GM19397 (cell line): Measurements from ENCODE around the gene ZNF334.
A peak's percentile ranks its signal among the peaks of the same experiment; 100 is the strongest.

Source experiments
- ATAC-seq: cut with Tn5 transposase; IDR thresholded peaks from one replicate; pipeline ENCODE4 v1.9.1; 2021; ENCODE audit warnings: mild to moderate bottlenecking, moderate library complexity; ENCODE audit not compliant: unreplicated experiment

ZNF334 gene

DNA sequence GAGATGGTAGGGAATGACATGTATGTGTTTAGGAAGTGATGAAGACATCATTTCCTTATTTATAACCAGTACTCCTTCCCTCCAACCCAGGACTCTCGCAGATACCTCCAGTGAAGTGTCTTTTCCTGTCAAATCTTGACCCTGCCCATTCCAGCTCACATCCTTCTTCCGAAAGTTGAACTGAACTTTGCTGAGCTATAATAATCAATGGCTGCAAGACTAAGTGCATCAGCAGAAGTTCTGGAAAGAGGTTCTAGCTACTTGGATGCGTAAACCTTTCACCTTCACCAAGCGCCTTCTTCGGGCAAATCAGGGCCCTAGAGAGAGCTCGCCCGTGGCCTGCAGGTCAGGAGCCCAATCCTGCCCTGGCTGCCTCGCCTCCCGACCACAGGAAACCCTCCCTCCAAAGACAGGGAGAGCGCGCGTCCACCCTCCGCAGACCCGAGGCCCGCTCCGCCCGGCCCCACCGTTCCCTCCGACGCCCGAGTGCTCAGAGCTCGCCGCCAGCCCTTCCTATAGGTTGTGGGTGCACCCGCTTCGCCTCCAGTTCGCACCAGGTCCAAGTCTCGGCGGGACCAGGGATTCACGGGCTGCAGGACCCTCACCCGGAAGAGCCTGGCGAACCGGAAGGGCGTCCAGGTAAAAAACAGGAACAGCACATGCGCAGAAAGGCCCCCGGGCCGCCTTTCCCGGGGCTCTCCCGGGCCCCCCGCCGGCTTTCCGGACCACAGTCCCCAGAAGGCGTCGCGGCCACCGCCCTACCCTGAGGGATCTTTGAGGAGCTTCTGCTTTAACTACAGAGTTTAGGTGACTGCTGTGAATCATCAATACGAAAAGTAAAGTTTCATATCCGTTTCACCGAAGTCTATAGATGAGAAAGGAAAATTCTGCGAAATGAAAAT is at the start of gene ZNF334:
Gene ZNF334, minus strand, starts transcription at position 617 of the 902 bp plus-strand sequence. CDS start 1,457 bp downstream, outside the sequence.
- ATAC-seq = no peak

DNA sequence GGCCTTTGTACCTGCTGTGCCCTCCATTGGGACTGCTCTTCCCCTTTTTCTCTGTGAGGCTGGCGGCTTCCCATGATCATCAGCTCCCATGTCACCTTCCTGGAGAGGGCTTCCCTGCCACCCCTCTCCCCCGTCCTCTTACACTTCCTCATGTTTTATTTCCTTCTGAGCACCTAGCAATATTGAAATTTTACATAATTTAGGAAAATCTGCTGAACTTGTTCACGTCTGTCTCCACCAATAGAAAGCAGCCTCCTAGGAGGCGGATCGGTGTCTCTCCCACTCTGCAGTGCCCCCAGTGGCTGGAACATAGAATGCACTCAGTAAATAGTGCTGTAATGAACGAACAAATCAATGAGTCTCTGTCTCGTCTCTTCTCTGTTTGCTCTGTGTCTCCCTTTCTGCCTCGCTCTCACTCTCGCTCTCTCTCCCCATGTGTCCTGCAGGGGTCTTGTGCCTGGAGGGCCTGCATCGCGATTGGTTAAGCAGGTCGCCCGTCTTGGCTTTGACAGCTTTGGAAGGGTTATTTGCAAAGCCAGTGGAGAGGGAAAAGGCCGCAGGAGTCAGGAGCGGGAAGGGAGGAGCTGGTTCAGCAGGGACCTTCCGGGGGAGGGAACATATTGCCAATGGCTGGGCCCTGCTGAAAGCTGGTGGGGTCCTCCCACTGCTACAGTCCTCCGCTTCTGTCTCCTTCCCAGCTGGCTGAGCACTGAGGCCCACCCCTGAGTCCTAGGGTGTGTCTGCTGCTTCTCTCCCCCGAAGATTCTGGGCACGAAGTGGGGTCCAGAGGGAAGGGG is 49.2 kb upstream of the ZNF334 start:
- ATAC-seq = no peak

DNA sequence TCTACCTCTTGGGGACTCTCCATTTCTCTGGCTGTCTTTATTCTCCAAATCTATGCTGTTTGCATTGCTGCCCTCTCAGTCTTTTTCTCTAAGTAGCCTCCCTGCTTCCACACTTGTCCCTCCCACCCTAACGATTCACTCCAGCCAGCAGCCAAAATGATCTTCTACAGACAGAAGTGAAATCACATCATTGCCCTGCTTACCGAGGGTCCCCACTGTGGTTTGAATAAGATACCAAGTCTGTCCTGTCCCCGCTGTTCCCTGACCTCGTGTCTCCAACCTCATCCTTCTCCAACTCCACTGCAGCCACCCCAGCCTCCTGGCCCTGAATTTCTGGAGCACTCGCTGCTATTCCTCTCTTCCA is 48.6 kb upstream of the ZNF334 start:
- ATAC-seq = no peak

DNA sequence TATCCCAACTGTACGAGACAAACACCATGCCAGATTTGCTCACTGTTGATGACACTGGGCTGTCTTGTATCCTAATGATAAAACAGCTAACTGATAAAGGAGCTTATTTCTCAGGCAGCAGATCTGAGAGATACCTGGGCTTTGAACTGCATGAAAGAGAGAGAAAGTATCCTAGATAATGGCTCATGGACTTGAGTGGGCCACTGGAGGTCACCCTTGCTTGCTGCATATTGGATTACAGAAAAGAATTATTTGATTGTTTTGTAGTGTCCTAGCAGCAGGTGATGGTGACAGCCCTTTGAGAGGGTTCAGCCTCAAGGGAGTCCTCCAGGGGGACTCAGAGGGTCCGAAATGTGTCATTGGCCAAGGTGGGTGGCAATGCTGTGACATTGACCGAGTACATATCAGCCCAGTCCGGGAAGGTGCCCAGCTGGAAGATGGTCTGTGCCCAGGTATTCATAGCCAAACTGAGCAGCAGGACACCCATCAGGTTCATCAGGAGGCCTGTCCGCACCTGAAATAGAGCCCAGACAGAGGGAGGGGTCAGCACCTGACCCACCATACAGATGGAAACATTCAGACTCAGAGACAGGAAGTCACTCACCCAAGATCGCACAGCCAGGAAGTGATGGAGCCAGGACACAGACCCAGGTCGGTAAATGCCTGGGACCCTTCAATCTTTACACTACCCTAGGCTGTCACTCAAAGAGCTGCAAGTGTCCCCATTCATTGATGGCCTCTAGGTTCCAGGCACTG is 46.5 kb upstream of the ZNF334 start:
- ATAC-seq = no peak

DNA sequence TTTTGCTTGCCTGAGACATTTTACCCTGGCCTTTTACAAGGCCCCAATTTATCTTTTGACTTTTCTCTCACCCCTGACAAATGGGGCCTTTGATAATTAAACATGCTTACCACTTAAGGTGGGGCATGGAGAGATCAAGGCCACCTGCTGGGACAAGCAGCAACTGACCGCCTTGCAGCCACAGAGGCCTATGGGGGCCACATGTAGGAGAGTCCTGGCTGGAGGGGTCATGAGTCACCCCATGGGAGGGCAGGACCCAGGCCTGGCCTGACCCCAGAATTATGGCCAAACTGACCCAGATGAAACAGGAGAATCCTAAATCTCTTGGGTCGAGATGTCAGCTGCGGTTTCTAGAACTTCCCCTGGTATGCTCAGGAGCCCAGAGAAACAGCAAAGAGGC is 45.6 kb upstream of the ZNF334 start:
- no peak for ATAC-seq

DNA sequence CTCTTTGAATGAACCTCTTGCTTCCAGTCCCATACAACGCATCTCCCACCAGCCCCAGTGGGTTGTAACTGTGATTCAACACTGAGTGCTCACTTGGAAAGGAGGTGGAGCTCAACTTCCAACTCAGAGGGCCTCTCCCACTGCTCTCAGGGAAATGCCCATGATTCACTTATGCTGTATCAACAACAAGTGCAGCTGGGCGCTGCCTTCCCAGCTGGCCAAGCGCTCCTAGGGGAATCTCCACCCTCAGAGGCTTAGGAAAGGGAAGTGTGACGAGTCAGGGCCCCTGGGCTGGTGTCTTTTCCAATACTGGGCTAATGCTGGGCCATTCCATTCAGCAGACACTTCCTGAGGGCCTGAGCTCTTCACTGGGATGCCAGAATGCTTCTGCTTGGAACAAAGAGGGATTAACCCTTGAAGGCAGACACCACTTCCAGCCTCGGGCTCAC is 45.2 kb upstream of the ZNF334 start:
- no peak for ATAC-seq

DNA sequence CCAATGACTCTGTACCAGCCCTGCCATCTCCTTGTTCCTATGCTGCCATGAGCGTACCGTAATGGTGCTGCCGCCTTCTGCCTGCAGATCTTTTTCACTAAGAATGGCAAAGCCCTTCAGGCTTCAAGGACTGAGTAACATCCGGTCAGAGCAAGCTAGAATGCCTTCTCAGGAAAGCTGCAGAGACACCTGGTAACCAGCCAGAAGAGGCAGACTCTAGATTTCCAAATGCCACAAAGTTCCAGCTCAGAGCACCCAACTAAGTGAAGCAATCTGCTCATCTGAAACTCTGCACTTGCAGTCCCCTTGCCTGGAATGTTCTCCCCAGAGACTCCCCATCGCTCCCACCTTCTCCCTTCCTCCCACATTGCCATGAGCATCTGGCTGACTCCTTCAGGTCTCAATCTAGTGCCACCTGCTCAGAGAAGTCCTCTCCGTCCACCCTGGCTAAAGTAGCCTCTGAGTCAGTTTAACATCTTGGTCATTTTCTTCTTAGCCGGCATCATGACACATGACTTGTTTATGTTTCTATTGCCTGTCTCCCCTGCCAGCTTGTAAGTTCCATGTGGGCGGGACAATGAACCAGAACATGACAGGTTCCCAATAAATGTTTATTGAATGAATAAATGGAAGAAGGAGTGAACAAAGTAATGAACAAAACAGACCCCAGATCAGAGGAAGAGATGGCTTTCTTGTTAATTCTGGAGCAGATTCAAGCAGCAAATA is 44.0 kb upstream of the ZNF334 start:
- ATAC-seq = no peak

DNA sequence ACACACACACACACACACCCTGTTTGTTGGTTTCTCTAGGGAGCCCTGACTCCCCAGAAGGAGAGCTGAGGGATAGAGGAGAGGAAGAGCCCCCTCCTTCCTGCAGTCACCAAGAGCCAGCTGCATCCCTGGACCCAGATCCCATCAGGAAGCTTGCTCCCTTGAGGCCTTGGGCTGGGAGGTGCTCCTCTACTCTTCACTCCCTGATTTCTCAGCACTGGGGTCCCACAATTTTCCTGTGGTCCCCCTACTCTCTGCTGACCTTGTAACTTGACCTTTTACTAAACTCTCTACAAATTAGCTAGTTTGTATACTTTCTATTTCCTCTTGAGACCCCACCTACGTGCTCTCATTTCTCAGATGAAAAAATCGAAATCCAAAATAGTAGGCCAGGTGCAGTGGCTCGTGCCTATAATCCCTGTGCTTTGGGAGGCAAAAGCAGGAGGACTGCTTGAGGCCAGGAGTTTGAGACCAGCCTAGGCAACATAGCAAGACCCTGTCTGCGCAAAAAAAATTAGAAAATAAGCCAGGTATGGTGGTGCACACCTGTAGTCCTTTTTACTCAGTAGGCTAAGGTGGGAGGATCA is 42.1 kb upstream of the ZNF334 start:
- no peak for ATAC-seq

DNA sequence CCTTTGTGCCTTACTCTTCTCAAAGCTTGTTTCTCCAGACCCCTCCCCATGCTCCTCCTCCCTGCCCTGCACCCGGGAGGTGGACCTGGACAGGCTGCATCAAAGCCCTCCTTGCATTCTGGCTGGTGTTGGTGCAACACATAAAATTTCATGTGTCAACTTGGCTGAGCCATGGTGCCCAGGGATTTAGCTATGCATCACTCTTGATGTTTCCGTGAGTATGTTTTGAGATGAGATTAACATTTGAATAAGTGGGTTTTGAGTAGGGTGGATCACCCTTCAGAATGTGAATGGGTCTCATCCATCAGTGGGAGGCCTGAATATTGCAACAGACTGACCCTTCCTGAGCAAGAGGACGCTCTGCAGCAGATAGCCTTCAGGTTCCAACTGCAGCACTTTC is 41.5 kb upstream of the ZNF334 start:
- ATAC-seq = no peak

DNA sequence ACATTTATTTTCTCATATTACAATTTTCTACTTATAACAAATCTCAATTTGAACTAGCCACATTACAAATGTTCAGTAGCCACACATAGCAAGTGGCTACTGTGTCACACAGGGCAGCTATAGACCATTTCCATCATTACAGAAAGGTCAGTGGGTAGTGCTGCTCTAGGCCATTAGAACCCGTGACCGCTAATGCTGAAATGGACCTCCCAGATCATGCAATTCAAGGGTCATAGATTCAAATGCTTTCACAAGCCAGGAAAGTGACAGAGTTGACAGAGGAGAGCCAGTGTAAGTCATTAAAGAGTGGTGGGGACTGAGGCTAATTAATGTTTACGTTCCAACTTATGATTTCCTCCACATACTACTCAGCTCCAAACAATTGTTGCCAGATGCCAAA is 40.6 kb upstream of the ZNF334 start:
- no peak for ATAC-seq

DNA sequence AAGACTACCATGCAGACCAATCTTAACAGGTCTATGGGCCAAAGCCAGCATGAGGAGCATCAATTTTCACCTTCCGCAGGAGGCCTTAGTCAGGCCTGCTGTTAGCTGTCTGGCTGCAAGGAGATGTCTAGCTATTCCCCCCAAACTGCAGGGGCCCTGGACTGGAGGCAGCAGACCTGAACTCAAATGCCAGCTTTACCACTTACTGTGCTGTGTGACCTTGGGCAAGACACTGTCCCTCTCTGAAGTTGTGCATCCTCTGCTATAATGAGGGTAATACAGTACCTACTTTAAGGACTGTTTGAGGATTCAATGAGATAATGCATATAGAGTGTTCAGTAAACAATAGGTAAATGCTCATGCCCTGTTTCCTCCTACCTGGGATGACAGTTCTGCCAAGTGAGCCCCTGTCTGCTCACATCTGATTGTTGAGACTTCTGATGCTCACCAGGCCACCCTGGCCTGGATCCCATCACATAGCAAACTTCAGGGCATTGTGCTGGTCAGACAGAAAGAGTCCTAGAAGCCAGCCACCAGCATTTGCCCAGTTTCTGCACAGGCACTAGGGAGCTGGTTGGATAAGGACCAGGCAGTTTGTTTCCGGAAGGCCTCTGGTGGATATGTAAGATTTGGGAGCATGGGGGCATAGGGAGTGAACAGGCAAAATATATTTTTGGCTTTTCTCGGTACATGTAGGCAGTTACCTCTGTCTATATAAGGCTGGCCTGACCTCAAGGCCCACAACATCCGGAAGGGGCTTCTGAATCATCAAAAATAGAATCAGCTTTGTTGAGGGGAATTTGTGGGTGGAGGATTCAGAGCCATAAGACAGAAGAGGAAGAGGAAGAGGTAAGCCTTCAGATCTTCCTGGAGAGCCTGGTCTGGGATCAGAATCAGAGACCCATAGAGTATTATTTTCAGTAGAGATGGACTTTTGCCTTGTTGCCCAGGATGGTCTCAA is 39.4 kb upstream of the ZNF334 start:
- ATAC-seq = peak; percentile 71

DNA sequence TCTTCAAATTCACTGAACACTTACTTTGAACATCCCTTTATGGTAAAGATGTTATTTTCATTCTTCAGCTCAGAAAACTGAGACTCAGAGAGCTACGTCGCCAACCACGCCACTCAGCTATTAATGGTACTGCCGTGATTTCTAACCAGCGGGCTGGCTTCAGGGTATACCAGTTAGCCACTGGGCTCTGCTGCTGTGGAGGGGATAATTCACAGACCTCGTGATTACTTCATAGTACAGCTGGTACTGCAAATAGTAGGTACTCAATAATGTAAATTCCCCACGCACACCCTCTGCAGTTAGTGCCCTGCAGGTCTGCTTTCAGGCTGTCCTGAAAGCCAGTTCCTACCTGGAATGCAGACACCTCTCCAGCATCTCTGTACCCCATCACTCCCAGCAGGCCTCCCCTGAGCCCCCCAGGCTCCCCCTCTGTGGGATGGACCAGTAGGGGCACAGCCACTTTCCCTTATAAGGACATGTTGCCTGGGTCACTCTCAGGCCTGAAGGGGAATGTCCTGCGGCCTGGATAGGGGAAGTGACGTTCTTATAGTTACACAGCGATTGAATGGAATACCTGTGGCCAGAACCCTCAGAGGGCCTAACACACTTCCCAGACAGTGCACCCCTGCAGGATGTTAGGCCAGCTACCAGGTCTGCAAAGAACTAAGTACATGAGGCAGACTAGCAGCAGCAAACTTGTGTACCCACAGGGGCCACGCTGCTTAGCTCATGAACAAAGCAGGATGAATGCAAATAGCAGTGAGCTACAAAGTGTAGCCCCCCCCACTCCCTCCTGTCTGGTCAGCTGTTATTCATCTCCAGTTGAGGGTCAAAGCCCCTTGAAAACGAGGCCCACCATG is 38.4 kb upstream of the ZNF334 start:
- no peak for ATAC-seq

DNA sequence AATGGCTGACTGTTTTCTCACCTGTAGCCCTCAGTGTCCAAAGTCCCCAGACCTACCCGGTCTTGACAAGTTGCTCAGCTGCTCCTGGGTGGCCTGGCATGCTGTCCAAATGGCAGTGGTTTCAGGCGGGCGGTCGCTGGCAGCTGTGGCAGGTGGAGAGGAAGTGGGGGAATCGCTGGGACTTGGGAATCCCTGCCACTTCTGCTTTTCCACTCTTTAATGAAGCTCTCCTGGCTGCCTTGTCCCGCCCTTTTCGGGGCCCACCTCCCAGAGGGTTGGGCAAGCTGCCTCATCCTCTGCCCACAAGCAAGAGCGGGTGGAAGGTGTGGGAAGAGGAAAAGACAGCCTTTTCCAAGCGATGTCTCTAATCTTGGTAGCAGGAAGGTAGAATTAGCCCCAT is 37.1 kb upstream of the ZNF334 start, which contains the start of gene OCSTAMP:
Gene OCSTAMP, minus strand, starts transcription at position 194 of the 400 bp plus-strand sequence. Its CDS starts 94 bp downstream, at position 100.
- no peak for ATAC-seq

DNA sequence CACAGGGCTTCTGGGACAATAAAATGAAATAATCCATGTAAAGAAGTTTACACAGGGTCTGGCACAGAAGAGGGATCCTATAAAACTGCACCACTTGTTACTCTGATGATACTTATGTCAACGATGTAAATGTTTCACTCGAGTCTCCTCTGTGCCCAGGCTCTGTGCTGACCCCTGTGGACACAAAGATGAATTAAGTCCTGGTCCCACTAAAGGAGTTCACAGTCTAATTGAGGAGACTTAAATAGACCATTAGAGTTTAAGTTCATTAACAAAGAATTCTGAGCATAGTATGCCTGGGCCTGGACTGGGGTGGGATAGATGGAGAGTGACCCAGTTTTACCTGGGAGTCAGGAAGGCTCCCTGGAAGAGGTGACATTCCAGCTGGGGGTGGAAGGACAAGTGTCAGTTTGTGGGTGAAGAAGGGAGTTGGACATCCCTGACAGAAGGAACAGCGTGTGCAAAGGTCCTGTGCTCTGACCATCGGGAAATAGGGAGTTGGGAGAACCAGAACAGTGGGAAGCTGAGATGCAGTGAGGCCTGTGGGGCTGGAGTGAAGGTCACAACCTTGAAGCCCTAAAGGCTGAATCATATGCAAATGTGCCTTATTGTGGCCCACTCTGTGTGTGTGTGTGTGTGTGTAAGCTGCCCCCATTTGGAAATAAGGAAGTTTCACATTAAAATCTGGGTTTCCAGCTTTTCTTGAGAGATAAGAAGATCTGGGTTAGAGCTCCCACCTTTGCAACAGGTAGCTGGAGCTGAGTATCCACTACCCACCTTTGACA is 36.0 kb upstream of the ZNF334 start:
- ATAC-seq = no peak

DNA sequence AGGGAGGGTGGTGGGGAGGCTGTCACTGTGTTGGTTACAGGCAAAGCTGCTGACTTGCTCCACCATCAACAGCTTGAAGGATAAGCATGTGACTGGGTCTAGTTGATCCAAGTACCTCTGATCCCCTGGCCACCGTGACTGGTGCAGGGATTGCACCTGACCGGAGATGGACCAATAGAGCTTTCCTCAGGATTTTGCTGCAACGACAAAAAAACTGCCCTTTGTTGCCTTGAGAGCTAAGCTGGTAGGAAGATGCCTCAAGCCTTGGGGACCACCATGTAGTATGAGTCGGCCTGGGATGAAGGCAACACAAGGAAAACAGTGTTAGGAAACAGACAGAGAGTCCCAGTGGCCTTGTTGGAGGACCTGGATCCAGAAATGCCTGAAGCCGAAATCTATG is 35.3 kb upstream of the ZNF334 start:
- ATAC-seq = no peak

DNA sequence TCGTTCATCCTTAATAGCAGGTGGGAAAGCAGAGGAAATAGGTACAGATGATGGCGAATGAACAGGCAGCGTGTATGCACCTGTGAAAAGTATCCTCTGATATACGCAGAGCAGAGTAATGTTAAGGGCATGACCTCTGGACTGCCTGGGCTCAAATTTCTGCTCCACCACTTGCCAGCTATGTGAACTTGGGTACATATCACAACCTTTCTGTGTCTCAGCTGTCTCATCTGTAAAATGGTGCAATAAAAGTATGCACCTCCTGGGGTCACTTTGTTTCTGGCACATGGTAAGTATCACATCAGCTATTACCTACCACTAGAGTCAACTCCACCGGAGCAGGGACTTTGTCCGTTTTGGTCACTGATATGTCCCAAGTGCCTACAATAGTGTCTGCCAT is 34.6 kb upstream of the ZNF334 start:
- ATAC-seq = no peak

DNA sequence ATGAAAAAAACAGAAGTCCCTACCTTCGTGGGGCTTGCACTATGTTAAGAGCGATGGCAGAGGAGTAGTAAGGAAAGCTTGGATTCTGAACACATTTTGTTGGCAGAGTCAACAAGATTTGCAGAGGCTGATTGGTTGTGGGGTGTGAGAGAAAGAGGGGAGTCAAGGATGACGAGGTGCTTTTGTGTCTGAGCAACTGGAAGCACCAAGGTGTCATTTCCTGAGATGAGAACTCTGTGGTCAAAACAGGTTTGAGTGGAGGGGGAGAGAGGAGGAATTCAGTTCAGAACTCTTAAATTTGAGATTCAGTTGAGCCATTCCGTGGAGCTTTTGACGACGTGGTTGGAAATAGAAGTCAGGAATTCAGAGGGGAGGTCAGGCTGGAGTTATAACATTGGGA is 33.6 kb upstream of the ZNF334 start:
- ATAC-seq = no peak
